Measurements from ENCODE around the gene KCNK5.

KCNK5 gene

GRCh38 chr6:39226639-39227329 lies 2.5 kb downstream of the KCNK5 start:
- Mint-ChIP-seq H3K4me3 (peak overlapping the region; percentile 82 to 90), H3K9me3 (no peaks in the 10 kb centered on the region), H3K4me1 (peaks cover 74% of the 10 kb centered on the region), H3K27ac (peak overlapping the region; percentile 94 to 95), H3K27me3 (no peaks in the 10 kb centered on the region)
- DNase-seq (no peak), ATAC-seq (no peak)

GRCh38 chr6:39225946-39226437 lies 3.3 kb downstream of the KCNK5 start:
- ATAC-seq (peak; percentile 66), DNase-seq (peak; percentile 50 to 72)
- H3K4me1 Mint-ChIP-seq = peaks cover 82% of the 10 kb centered on the region
- no peaks in the 10 kb centered on the region for H3K9me3 Mint-ChIP-seq
- H3K27ac Mint-ChIP-seq = peak overlapping the region; percentile 94 to 95
- no peaks in the 10 kb centered on the region for H3K27me3 Mint-ChIP-seq
- H3K4me3 Mint-ChIP-seq = peak overlapping the region; percentile 82 to 90

GRCh38 chr6:39225543-39225942 lies 3.7 kb downstream of the KCNK5 start:
- Mint-ChIP-seq H3K4me3 (peak overlapping the region; percentile 82 to 90), H3K27me3 (no peaks in the 10 kb centered on the region), H3K4me1 (peaks cover 86% of the 10 kb centered on the region), H3K27ac (peak overlapping the region in 1 of 2 donors; percentile 95), H3K9me3 (no peaks in the 10 kb centered on the region)
- ATAC-seq = no peak
- no peak for DNase-seq

- ATAC-seq = no peak
- Mint-ChIP-seq H3K4me1 (peaks cover 88% of the 10 kb centered on the region), H3K4me3 (peak overlapping the region; percentile 10 to 82), H3K9me3 (no peaks in the 10 kb centered on the region), H3K27ac (peak overlapping the region; percentile 38 to 77), H3K27me3 (no peaks in the 10 kb centered on the region)
- DNase-seq = no peak
Measured at GRCh38 chr6:39224523-39225182, 4.6 kb downstream of the KCNK5 start.

GRCh38 chr6:39224011-39224410 lies 5.3 kb downstream of the KCNK5 start:
- no peak for ATAC-seq
- peak overlapping the region; percentile 21 to 82 for H3K4me3 Mint-ChIP-seq
- H3K27me3 Mint-ChIP-seq = no peaks in the 10 kb centered on the region

GRCh38 chr6:39223555-39223954 lies 5.7 kb downstream of the KCNK5 start:
- no peak for ATAC-seq
- peak overlapping the region; percentile 21 to 82 for H3K4me3 Mint-ChIP-seq
- peak overlapping the region in 1 of 2 donors; percentile 38 for H3K27ac Mint-ChIP-seq
- DNase-seq = no peak
- peaks cover 95% of the 10 kb centered on the region for H3K4me1 Mint-ChIP-seq
- no peaks in the 10 kb centered on the region for H3K27me3 Mint-ChIP-seq
- no peaks in the 10 kb centered on the region for H3K9me3 Mint-ChIP-seq

More at GRCh38 chr6:39224011-39224410, 5.3 kb downstream of the KCNK5 start:
- Mint-ChIP-seq H3K27ac (peak overlapping the region in 1 of 2 donors; percentile 38), H3K4me1 (peaks cover 91% of the 10 kb centered on the region), H3K9me3 (no peaks in the 10 kb centered on the region)
- DNase-seq = no peak

- Mint-ChIP-seq H3K4me3 (peak overlapping the region; percentile 21 to 82), H3K27ac (no peak overlapping the region), H3K9me3 (no peaks in the 10 kb centered on the region), H3K4me1 (peaks cover 96% of the 10 kb centered on the region), H3K27me3 (no peaks in the 10 kb centered on the region)
- ATAC-seq (no peak), DNase-seq (no peak)
Measured at GRCh38 chr6:39223061-39223460, 6.2 kb downstream of the KCNK5 start.

- H3K27me3 Mint-ChIP-seq = no peaks in the 10 kb centered on the region
- peaks cover 96% of the 10 kb centered on the region for H3K4me1 Mint-ChIP-seq
- peak overlapping the region; percentile 81 to 86 for H3K27ac Mint-ChIP-seq
- ATAC-seq (no peak), DNase-seq (no peak)
- no peaks in the 10 kb centered on the region for H3K9me3 Mint-ChIP-seq
- peak overlapping the region; percentile 40 to 51 for H3K4me3 Mint-ChIP-seq
Measured at GRCh38 chr6:39221779-39222641, 7.3 kb downstream of the KCNK5 start.

- Mint-ChIP-seq H3K9me3 (no peaks in the 10 kb centered on the region), H3K4me3 (no peak overlapping the region), H3K4me1 (peaks cover 95% of the 10 kb centered on the region), H3K27me3 (no peaks in the 10 kb centered on the region), H3K27ac (no peak overlapping the region)
- DNase-seq = no peak
- ATAC-seq = no peak
Measured at GRCh38 chr6:39221115-39221514, 8.2 kb downstream of the KCNK5 start.

GRCh38 chr6:39218868-39219567 lies 10.3 kb downstream of the KCNK5 start:
- Mint-ChIP-seq H3K27ac (peak overlapping the region; percentile 96 to 97), H3K4me1 (peaks cover 95% of the 10 kb centered on the region), H3K9me3 (no peaks in the 10 kb centered on the region), H3K4me3 (peak overlapping the region; percentile 27 to 54), H3K27me3 (no peaks in the 10 kb centered on the region)
- ATAC-seq (peak; percentile 61), DNase-seq (no peak)

- H3K27ac Mint-ChIP-seq = peak overlapping the region in 1 of 2 donors; percentile 14
- no peak overlapping the region for H3K4me3 Mint-ChIP-seq
- DNase-seq = no peak
- no peak for ATAC-seq
- no peaks in the 10 kb centered on the region for H3K9me3 Mint-ChIP-seq
- no peaks in the 10 kb centered on the region for H3K27me3 Mint-ChIP-seq
- H3K4me1 Mint-ChIP-seq = peaks cover 84% of the 10 kb centered on the region
Measured at GRCh38 chr6:39217177-39217864, 12.0 kb downstream of the KCNK5 start.

- H3K9me3 Mint-ChIP-seq = no peaks in the 10 kb centered on the region
- DNase-seq = no peak
- H3K27ac Mint-ChIP-seq = no peak overlapping the region
- peaks cover 78% of the 10 kb centered on the region for H3K4me1 Mint-ChIP-seq
- H3K27me3 Mint-ChIP-seq = no peaks in the 10 kb centered on the region
- ATAC-seq = peak; percentile 27
- no peak overlapping the region for H3K4me3 Mint-ChIP-seq
Measured at GRCh38 chr6:39215640-39216158, 13.6 kb downstream of the KCNK5 start.

GRCh38 chr6:39214846-39215639 lies 14.2 kb downstream of the KCNK5 start:
- ATAC-seq (no peak), DNase-seq (no peak)
- Mint-ChIP-seq H3K4me3 (no peak overlapping the region), H3K27me3 (no peaks in the 10 kb centered on the region), H3K9me3 (no peaks in the 10 kb centered on the region), H3K4me1 (peaks cover 78% of the 10 kb centered on the region), H3K27ac (peak overlapping the region in 1 of 2 donors; percentile 82)

Measured in stimulated activated naive CD8-positive, alpha-beta T cell treated with anti-CD3 and anti-CD28 coated beads, Interleukin-15, amount 100 ng/mL, for 72 hours (primary cell).